Spleen (tissue), 11 donors: ENCODE results near the gene DQX1. TPM values are rescaled to one million over a fixed set of nuclear protein-coding genes. Genes with fewer than 3 reads are reported as not detected.

Source experiments
- DNase-seq: peaks from one replicate; pipeline ENCODE4 v3.0.0-alpha.2; 2020
- H3K27ac ChIP-seq, 8 donors: fragments of 200-600 bp; sonication (generic) in 7 of 8; 1 replicate in 4 of 8; 2 replicates in 4 of 8; pipeline versions ENCODE4 v1.5.0 to v1.8.0; 2016 to 2021; ENCODE audit warnings: inconsistent platforms in 4 of 8, mild to moderate bottlenecking in 4 of 8, moderate library complexity in 1 of 8
- H3K27me3 ChIP-seq, 7 donors: fragments of 200-600 bp; sonication (generic) in 6 of 7; replicated peaks in 1 of 7; 1 replicate in 4 of 7; 2 replicates in 3 of 7; pipeline versions ENCODE4 v1.5.0 to v1.8.0; 2016 to 2021; ENCODE audit warnings: inconsistent platforms in 3 of 7, mild to moderate bottlenecking in 1 of 7
- H3K36me3 ChIP-seq, 6 donors: fragments of 200-600 bp; sonication (generic) in 5 of 6; 1 replicate in 4 of 6; 2 replicates in 2 of 6; pipeline versions ENCODE4 v1.5.0 to v1.8.0; 2016 to 2021; ENCODE audit warnings: inconsistent platforms in 2 of 6
- H3K4me1 ChIP-seq, 6 donors: fragments of 200-600 bp; sonication (generic) in 5 of 6; 1 replicate in 3 of 6; 2 replicates in 3 of 6; pipeline versions ENCODE4 v1.5.0 to v1.8.0; 2016 to 2021; ENCODE audit warnings: inconsistent platforms in 3 of 6
- H3K4me3 ChIP-seq, 8 donors: fragments of 200-600 bp; sonication (generic) in 7 of 8; 1 replicate in 4 of 8; 2 replicates in 4 of 8; pipeline versions ENCODE4 v1.5.0 to v1.8.0; 2016 to 2021; ENCODE audit warnings: inconsistent platforms in 4 of 8, mild to moderate bottlenecking in 4 of 8, moderate library complexity in 2 of 8
- H3K9me3 ChIP-seq, 8 donors: fragments of 200-600 bp; sonication (generic) in 7 of 8; 1 replicate in 4 of 8; 2 replicates in 4 of 8; pipeline versions ENCODE4 v1.5.0 to v1.8.0; 2016 to 2021; ENCODE audit warnings: inconsistent platforms in 4 of 8
- POLR2A ChIP-seq, 3 donors: fragments of 450-650 bp; IDR thresholded peaks; one replicate each; pipeline ENCODE4 v1.5.1; 2017; ENCODE audit warnings: antibody characterized with exemption in 3 of 3, mild to moderate bottlenecking in 1 of 3
- POLR2AphosphoS5 ChIP-seq, 3 donors: sonication (generic); formaldehyde crosslinking; IDR thresholded peaks; one replicate each; pipeline ENCODE4 v1.5.1; 2017; ENCODE audit warnings: antibody characterized with exemption in 3 of 3
- WGBS, 5 donors: extraction: QIAGEN DNeasy Blood & Tissue Kit in 3 of 5; methylation state at CpG; one replicate each; pipeline versions ENCODE4 v1.1.5 to v1.1.7; 2013 to 2018; 5-methylcytosine and 5-hydroxymethylcytosine counted together
- intact Hi-C: fragments of 100-400 bp; cut with DNase I; formaldehyde crosslinking; loops from one replicate; pipeline ENCODE4 v1.15.0; 2023; ENCODE audit warnings: low total_unique reads
- polyA plus RNA-seq, 3 donors: library from polyadenylated mRNA; stranded (reverse); fragments of 200-250 nt; gene quantifications; one replicate each; pipeline ENCODE4 v1.2.1, GENCODE V29; 2013
- total RNA-seq, 7 donors: library from RNA; depleted of rRNA in 3 of 7; stranded (reverse); fragments of >200 nt in 3 of 7; fragmentation: NEBNext Ultra II Directional in 4 of 7; extraction: Animal tissue kit (Norgen Biotek cat#: 25700) in 4 of 7; gene quantifications; one replicate each; pipeline versions ENCODE4 v1.1.0 to v1.2.1, GENCODE V29; 2016 to 2021
- TF ChIP-seq, protein P1 (sequence below), 11 experiments: fragments of 200-600 bp in 7 of 11; fragments of 450-650 bp in 4 of 11; sonication (generic) in 4 of 11; IDR thresholded peaks in 8 of 11; conservative IDR thresholded peaks in 3 of 11; 1 replicate in 7 of 11; 2 replicates in 4 of 11; pipeline versions ENCODE4 v1.4.0 to v1.8.0; 2016 to 2021; ENCODE audit warnings: antibody characterized with exemption in 11 of 11, inconsistent platforms in 4 of 11, mild to moderate bottlenecking in 1 of 11
- donor health status: healthy with polysubstance abuse.
- donor health status: DM: no; HTN: no; CAD: no; lungs with moderate emphysema.
- donor health status: DM: no; HTN: no; CAD: no.
- donor health status: Bipolar disorder and iron deficiency.
- donor health status: healthy.
- donor health status: DM: no; HTN: no; CAD: no.
- donor health status: DM: yes; HTN: yes; CAD: no.

The DQX1 gene
- total and polyA plus RNA-seq, 10 donors: 0.09 to 0.52 (median 0.31) TPM; not detected in 2

DNA sequence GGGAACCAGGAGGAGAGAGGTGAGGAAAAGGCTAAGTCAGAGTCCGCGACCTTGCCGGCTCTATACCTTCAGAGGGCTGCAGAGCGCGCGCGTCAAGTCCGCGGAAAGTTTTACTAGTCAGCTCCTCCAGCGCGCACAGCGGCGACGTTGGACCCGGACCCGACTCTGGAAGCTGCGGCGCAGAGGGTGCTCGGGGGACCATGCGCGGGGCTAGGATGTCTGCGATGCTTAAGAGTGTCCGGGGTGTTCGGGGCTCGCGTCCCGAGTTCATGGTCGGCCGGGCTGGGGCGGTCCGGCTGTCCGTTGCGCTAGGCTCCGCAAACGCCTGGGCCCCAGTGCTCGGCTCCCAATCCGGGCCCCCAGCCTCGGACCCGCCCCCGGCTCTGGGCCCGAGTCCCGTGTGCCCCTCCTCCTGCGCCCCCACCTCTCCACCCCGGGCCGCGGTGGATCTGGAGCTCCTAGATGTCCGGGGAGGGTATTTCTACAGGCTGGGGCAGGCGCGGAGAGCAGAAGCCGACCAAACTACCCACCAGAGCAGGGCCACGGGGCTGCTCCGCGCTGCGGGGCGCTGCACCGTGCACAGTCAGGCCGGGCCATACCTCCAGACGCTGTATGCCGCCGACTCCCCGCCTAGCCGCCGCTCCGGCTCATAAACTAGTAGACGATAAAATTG is 26.6 kb downstream of the DQX1 start, which contains the start of gene LBX2:
LBX2 (minus strand) TSS at position 337 of the 673 bp plus-strand sequence; CDS start at position 271, 66 bp downstream.
- H3K4me3 ChIP-seq: peak within 1 kb of the TSS; percentile 6 to 68 (median 44)
- TF ChIP-seq POLR2AphosphoS5 (IDR thresholded peaks at IDR 0.05) (peak in 1 of 3 donors; percentile 54), POLR2A (IDR thresholded peaks at IDR 0.05) (no peak)
- TF ChIP-seq, protein P1, sequence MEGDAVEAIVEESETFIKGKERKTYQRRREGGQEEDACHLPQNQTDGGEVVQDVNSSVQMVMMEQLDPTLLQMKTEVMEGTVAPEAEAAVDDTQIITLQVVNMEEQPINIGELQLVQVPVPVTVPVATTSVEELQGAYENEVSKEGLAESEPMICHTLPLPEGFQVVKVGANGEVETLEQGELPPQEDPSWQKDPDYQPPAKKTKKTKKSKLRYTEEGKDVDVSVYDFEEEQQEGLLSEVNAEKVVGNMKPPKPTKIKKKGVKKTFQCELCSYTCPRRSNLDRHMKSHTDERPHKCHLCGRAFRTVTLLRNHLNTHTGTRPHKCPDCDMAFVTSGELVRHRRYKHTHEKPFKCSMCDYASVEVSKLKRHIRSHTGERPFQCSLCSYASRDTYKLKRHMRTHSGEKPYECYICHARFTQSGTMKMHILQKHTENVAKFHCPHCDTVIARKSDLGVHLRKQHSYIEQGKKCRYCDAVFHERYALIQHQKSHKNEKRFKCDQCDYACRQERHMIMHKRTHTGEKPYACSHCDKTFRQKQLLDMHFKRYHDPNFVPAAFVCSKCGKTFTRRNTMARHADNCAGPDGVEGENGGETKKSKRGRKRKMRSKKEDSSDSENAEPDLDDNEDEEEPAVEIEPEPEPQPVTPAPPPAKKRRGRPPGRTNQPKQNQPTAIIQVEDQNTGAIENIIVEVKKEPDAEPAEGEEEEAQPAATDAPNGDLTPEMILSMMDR (IDR thresholded peaks at IDR 0.05 in 8 of 11, conservative IDR thresholded peaks at IDR 0.05 in 3 of 11): no peak
- intact Hi-C loops: no loop called here
- H3K27me3 ChIP-seq: peaks cover 9 to 78% (median 42%) of the 10 kb centered on the region in 7 donors
- peaks cover 24 to 65% (median 57%) of the 10 kb centered on the region in 6 donors for H3K4me1 ChIP-seq
- no peak within 1 kb of the TSS for H3K27ac ChIP-seq
- DNase-seq: peak; percentile 76
- 4 to 11% (median 6%) methylated on average over 30 to 65 of the region's 65 CpGs for WGBS, 5 donors
- peaks cover 0 to 8% (median 2%) of the 10 kb centered on the region in 6 donors for H3K36me3 ChIP-seq
- no peaks in the 10 kb centered on the region for H3K9me3 ChIP-seq

DNA sequence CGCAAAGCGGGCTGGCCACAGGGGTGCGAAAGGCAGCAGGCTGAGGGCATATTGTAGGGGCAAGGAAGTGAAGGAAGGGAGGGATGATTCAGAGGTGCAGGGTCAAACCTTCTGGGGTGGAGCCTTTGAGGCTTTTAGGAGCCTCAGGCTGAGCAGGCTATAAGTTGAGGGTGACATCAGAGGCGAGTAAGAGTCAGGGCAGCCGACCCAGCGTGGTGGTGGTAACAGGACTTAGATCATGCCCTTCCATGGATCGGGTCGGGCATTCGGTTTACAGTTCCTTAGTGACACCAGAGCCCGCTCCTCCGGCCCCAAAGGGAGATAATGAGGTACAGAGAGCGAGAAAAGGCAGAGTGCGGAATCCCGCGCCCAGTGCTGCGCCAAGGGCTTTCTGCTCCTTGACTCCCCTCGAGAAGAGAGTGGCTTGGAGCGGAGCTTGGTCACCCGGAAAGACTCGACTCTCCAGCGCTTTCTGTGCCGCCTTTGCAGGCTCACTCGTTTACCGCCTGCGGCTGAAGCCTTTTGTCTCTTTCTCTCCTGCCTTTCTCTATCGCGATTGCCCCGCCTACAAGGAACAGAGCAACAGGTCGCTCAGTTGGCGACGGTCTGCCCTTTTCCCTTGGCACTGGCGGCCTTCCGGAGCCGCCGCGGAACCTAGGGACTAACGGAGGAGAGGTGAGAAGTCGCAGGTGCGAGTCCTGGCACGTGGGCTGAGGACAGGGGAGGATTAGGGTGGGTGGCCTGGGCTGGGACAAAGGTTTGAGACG is 27.3 kb downstream of the DQX1 start:
- peak overlapping the region in 1 of 8 donors; percentile 18 for H3K27ac ChIP-seq
- peaks cover 9 to 71% (median 42%) of the 10 kb centered on the region in 7 donors for H3K27me3 ChIP-seq
- peak; percentile 74 for DNase-seq
- intact Hi-C loops: no loop called here
- H3K9me3 ChIP-seq: no peaks in the 10 kb centered on the region
- TF ChIP-seq POLR2AphosphoS5 (IDR thresholded peaks at IDR 0.05) (peak in 1 of 3 donors; percentile 39), POLR2A (IDR thresholded peaks at IDR 0.05) (no peak)
- peaks cover 24 to 57% (median 50%) of the 10 kb centered on the region in 6 donors for H3K4me1 ChIP-seq
- WGBS, 5 donors: 1 to 2% (median 2%) methylated on average over 41 of the region's 41 CpGs
- peak overlapping the region; percentile 34 to 68 (median 44) for H3K4me3 ChIP-seq
- H3K36me3 ChIP-seq: peaks cover 0 to 12% (median 6%) of the 10 kb centered on the region in 6 donors

DNA sequence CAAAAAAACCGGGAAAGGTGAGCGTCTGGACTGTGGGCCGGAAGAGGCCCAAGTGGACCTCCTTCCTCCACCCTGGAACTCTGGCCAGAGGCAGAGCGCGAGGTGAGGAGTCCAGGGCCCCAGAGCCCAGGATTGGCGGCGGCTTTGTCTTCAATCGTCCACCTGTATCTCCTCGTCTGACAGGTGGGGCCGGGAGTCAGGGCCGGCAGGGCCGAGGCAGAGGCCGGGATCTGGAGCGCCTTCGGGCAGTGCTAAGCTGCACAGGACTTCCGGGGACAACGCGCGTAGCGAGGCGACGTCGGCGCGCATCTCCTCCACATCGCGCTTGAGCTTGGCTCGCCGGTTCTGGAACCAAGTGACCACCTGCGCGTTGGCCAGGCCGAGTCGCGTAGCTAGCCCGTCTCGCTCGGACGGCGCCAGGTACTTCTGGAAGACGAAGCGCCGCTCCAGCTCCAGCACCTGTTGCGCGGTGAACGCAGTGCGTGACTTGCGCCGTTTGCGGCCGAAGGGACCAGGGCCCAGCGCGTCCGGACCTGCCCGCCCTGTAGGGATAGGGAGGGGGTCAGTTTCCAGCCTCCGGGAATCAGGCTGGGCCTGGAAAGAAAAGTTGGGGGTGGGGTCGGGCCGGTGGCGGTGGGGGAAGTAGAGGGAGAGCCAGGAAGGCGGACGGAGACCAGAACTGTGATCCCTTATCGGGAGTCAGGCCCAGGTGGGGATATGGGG is 28.1 kb downstream of the DQX1 start:
- peak; percentile 83 for DNase-seq
- H3K4me1 ChIP-seq: peaks cover 24 to 50% (median 42%) of the 10 kb centered on the region in 6 donors
- no peaks in the 10 kb centered on the region for H3K9me3 ChIP-seq
- peaks cover 0 to 19% (median 13%) of the 10 kb centered on the region in 6 donors for H3K36me3 ChIP-seq
- peak overlapping the region; percentile 34 to 68 (median 44) for H3K4me3 ChIP-seq
- H3K27me3 ChIP-seq: peaks cover 9 to 63% (median 41%) of the 10 kb centered on the region in 7 donors
- intact Hi-C loops: no loop called here
- 2 to 5% (median 3%) methylated on average over 32 to 61 of the region's 61 CpGs for WGBS, 5 donors
- H3K27ac ChIP-seq: peak overlapping the region in 1 of 8 donors; percentile 18
- peak; percentile 61 to 89 (median 78) for TF ChIP-seq POLR2AphosphoS5 (IDR thresholded peaks at IDR 0.05)
- TF ChIP-seq, protein P1 (IDR thresholded peaks at IDR 0.05 in 8 of 11, conservative IDR thresholded peaks at IDR 0.05 in 3 of 11): no peak
- TF ChIP-seq POLR2A (IDR thresholded peaks at IDR 0.05): no peak
